Tibial nerve (tissue), 4 donors: ENCODE results near the gene HRH3.

Experiments used
- CTCF ChIP-seq, 5 experiments: fragments of 200-600 bp in 3 of 5; fragments of 450-650 bp in 2 of 5; sonication (generic) in 3 of 5; IDR thresholded peaks; one replicate each; pipeline ENCODE4 v1.5.1; 2016 to 2019; ENCODE audit warnings: antibody characterized with exemption in 5 of 5, mild to moderate bottlenecking in 3 of 5, moderate library complexity in 2 of 5
- EP300 ChIP-seq, 2 donors: sonication (generic); formaldehyde crosslinking; IDR thresholded peaks; one replicate each; pipeline ENCODE4 v1.6.1; 2017; ENCODE audit warnings: antibody characterized with exemption in 2 of 2, mild to moderate bottlenecking in 1 of 2
- POLR2A ChIP-seq, 2 donors: fragments of 450-650 bp; IDR thresholded peaks; one replicate each; pipeline ENCODE4 v1.6.1; 2017; ENCODE audit warnings: antibody characterized with exemption in 2 of 2, mild to moderate bottlenecking in 2 of 2, moderate library complexity in 2 of 2

- TF ChIP-seq CTCF (IDR thresholded peaks at IDR 0.05) = no peak
- no peak for TF ChIP-seq POLR2A (IDR thresholded peaks at IDR 0.05)
- TF ChIP-seq EP300 (IDR thresholded peaks at IDR 0.05) = no peak
Observed at GRCh38 chr20:62203378-62204030, 16.6 kb downstream of the HRH3 start.
